ENCODE results near the gene PXDN. TPM values are rescaled to one million over a fixed set of nuclear protein-coding genes. Genes with fewer than 3 reads are reported as not detected.
"Not testable (repeated sequence)": the region's sequence is repeated elsewhere in the genome, so short reads cannot be mapped to it uniquely, and the experiment has no call there.

The PXDN gene
- total and polyA plus RNA-seq, 4 donors, result 10.6 to 109 (median 81.7) TPM

- DNase-seq, result peak in 1 of 2 donors; percentile 70
- Histone ChIP-seq H3K4me3 (ENCODE audit: low read length in 2 of 2) (no peak overlapping the region), H3K27me3 (ENCODE audit: control insufficient read depth in 1 of 2, insufficient read depth in 2 of 2, low read length in 1 of 2) (no peaks in the 10 kb centered on the region), H3K36me3 (ENCODE audit: control insufficient read depth in 1 of 2, insufficient read depth in 2 of 2, low read length in 1 of 2) (no peaks in the 10 kb centered on the region), H3K9me3 (ENCODE audit: control insufficient read depth, low read length) (no peaks in the 10 kb centered on the region), H3K4me1 (ENCODE audit: control insufficient read depth in 1 of 2, insufficient read depth in 2 of 2, low read length in 2 of 2) (peaks cover 3 to 6% of the 10 kb centered on the region in 2 donors), H3K27ac (ENCODE audit: low read depth in 1 of 2, low read length in 2 of 2) (peak overlapping the region in 1 of 2 donors; percentile 2)
- ATAC-seq (ENCODE audit: low FRiP score), result no peak
- WGBS, 2 donors, result 30 to 41% methylated on average over 22 of the region's 22 CpGs
- intact Hi-C loops (cut with DNase I), result no loop called here
These were observed 17.1 kb downstream of the PXDN start for GRCh38 chr2:1727101-1727771.

GRCh38 chr2:1726558-1726957 lies 17.8 kb downstream of the PXDN start:
- 55 to 60% methylated on average over 3 of the region's 3 CpGs for WGBS, 2 donors

GRCh38 chr2:1724351-1724750 lies 20.0 kb downstream of the PXDN start:
- DNase-seq; H3K27me3 ChIP-seq (ENCODE audit: control insufficient read depth in 1 of 2, insufficient read depth in 2 of 2, low read length in 1 of 2); H3K27ac ChIP-seq (ENCODE audit: low read depth in 1 of 2, low read length in 2 of 2); ATAC-seq (ENCODE audit: low FRiP score); H3K36me3 ChIP-seq (ENCODE audit: control insufficient read depth in 1 of 2, insufficient read depth in 2 of 2, low read length in 1 of 2); H3K4me1 ChIP-seq (ENCODE audit: control insufficient read depth in 1 of 2, insufficient read depth in 2 of 2, low read length in 2 of 2); intact Hi-C loops (cut with DNase I); H3K4me3 ChIP-seq (ENCODE audit: low read length in 2 of 2); H3K9me3 ChIP-seq (ENCODE audit: control insufficient read depth, low read length): not testable (repeated sequence)
- 74 to 77% methylated on average over 2 of the region's 2 CpGs for WGBS, 2 donors

More at GRCh38 chr2:1726558-1726957, 17.8 kb downstream of the PXDN start:
- no peaks in the 10 kb centered on the region for H3K36me3 ChIP-seq (ENCODE audit: control insufficient read depth in 1 of 2, insufficient read depth in 2 of 2, low read length in 1 of 2)
- peaks cover 0 to 5% of the 10 kb centered on the region in 2 donors for H3K4me1 ChIP-seq (ENCODE audit: control insufficient read depth in 1 of 2, insufficient read depth in 2 of 2, low read length in 2 of 2)
- no peaks in the 10 kb centered on the region for H3K9me3 ChIP-seq (ENCODE audit: control insufficient read depth, low read length)
- no peak for DNase-seq
- intact Hi-C loops (cut with DNase I), result no loop called here
- no peak overlapping the region for H3K4me3 ChIP-seq (ENCODE audit: low read length in 2 of 2)
- ATAC-seq (ENCODE audit: low FRiP score), result no peak
- H3K27me3 ChIP-seq (ENCODE audit: control insufficient read depth in 1 of 2, insufficient read depth in 2 of 2, low read length in 1 of 2), result no peaks in the 10 kb centered on the region
- H3K27ac ChIP-seq (ENCODE audit: low read depth in 1 of 2, low read length in 2 of 2), result no peak overlapping the region

GRCh38 chr2:1723397-1724042 lies 20.8 kb downstream of the PXDN start:
- H3K27me3 ChIP-seq (ENCODE audit: control insufficient read depth in 1 of 2, insufficient read depth in 2 of 2, low read length in 1 of 2), result no peaks in the 10 kb centered on the region
- intact Hi-C loops (cut with DNase I), result no loop called here
- H3K9me3 ChIP-seq (ENCODE audit: control insufficient read depth, low read length), result no peaks in the 10 kb centered on the region
- ATAC-seq (ENCODE audit: low FRiP score) (no peak), DNase-seq (no peak)
- H3K36me3 ChIP-seq (ENCODE audit: control insufficient read depth in 1 of 2, insufficient read depth in 2 of 2, low read length in 1 of 2), result no peaks in the 10 kb centered on the region
- H3K4me1 ChIP-seq (ENCODE audit: control insufficient read depth in 1 of 2, insufficient read depth in 2 of 2, low read length in 2 of 2), result peaks cover 0 to 2% of the 10 kb centered on the region in 2 donors
- no peak overlapping the region for H3K4me3 ChIP-seq (ENCODE audit: low read length in 2 of 2)
- H3K27ac ChIP-seq (ENCODE audit: low read depth in 1 of 2, low read length in 2 of 2), result no peak overlapping the region
- WGBS, 2 donors, result 31 to 32% methylated on average over 4 of the region's 4 CpGs

GRCh38 chr2:1722692-1723091 lies 21.6 kb downstream of the PXDN start:
- 92 to 96% methylated on average over 3 of the region's 3 CpGs for WGBS, 2 donors
- Histone ChIP-seq H3K4me3 (ENCODE audit: low read length in 2 of 2) (no peak overlapping the region), H3K9me3 (ENCODE audit: control insufficient read depth, low read length) (no peaks in the 10 kb centered on the region), H3K36me3 (ENCODE audit: control insufficient read depth in 1 of 2, insufficient read depth in 2 of 2, low read length in 1 of 2) (no peaks in the 10 kb centered on the region), H3K4me1 (ENCODE audit: control insufficient read depth in 1 of 2, insufficient read depth in 2 of 2, low read length in 2 of 2) (peaks cover 0 to 2% of the 10 kb centered on the region in 2 donors), H3K27me3 (ENCODE audit: control insufficient read depth in 1 of 2, insufficient read depth in 2 of 2, low read length in 1 of 2) (no peaks in the 10 kb centered on the region), H3K27ac (ENCODE audit: low read depth in 1 of 2, low read length in 2 of 2) (peak overlapping the region in 1 of 2 donors; percentile 82)
- intact Hi-C loops (cut with DNase I), result no loop called here
- no peak for ATAC-seq (ENCODE audit: low FRiP score)
- no peak for DNase-seq

- DNase-seq, result no peak
- no peaks in the 10 kb centered on the region for H3K36me3 ChIP-seq (ENCODE audit: control insufficient read depth in 1 of 2, insufficient read depth in 2 of 2, low read length in 1 of 2)
- ATAC-seq (ENCODE audit: low FRiP score), result peak; percentile 58
- no peaks in the 10 kb centered on the region for H3K9me3 ChIP-seq (ENCODE audit: control insufficient read depth, low read length)
- peak overlapping the region; percentile 6 to 84 for H3K27ac ChIP-seq (ENCODE audit: low read depth in 1 of 2, low read length in 2 of 2)
- H3K4me1 ChIP-seq (ENCODE audit: control insufficient read depth in 1 of 2, insufficient read depth in 2 of 2, low read length in 2 of 2), result peaks cover 0 to 2% of the 10 kb centered on the region in 2 donors
- 52 to 53% methylated on average over 16 of the region's 16 CpGs for WGBS, 2 donors
- no peaks in the 10 kb centered on the region for H3K27me3 ChIP-seq (ENCODE audit: control insufficient read depth in 1 of 2, insufficient read depth in 2 of 2, low read length in 1 of 2)
- no peak overlapping the region for H3K4me3 ChIP-seq (ENCODE audit: low read length in 2 of 2)
- intact Hi-C loops (cut with DNase I), result no loop called here
These were observed 22.3 kb downstream of the PXDN start for GRCh38 chr2:1721706-1722646.

GRCh38 chr2:1718339-1719220 lies 25.7 kb downstream of the PXDN start:
- H3K27ac ChIP-seq (ENCODE audit: low read depth in 1 of 2, low read length in 2 of 2), result no peak overlapping the region
- ATAC-seq (ENCODE audit: low FRiP score) (no peak), DNase-seq (no peak)
- H3K27me3 ChIP-seq (ENCODE audit: control insufficient read depth in 1 of 2, insufficient read depth in 2 of 2, low read length in 1 of 2), result no peaks in the 10 kb centered on the region
- no peaks in the 10 kb centered on the region for H3K9me3 ChIP-seq (ENCODE audit: control insufficient read depth, low read length)
- H3K4me1 ChIP-seq (ENCODE audit: control insufficient read depth in 1 of 2, insufficient read depth in 2 of 2, low read length in 2 of 2), result peaks cover 0 to 2% of the 10 kb centered on the region in 2 donors
- 93 to 94% methylated on average over 23 of the region's 23 CpGs for WGBS, 2 donors
- no peak overlapping the region for H3K4me3 ChIP-seq (ENCODE audit: low read length in 2 of 2)
- H3K36me3 ChIP-seq (ENCODE audit: control insufficient read depth in 1 of 2, insufficient read depth in 2 of 2, low read length in 1 of 2), result no peaks in the 10 kb centered on the region
- intact Hi-C loops (cut with DNase I), result no loop called here

GRCh38 chr2:1717113-1717512 lies 27.2 kb downstream of the PXDN start:
- WGBS, 2 donors, result 4 to 10% methylated on average over 9 of the region's 9 CpGs
- peak overlapping the region in 1 of 2 donors; percentile 26 for H3K27ac ChIP-seq (ENCODE audit: low read depth in 1 of 2, low read length in 2 of 2)
- intact Hi-C loops (cut with DNase I), result no loop called here
- H3K4me3 ChIP-seq (ENCODE audit: low read length in 2 of 2), result no peak overlapping the region
- no peaks in the 10 kb centered on the region for H3K9me3 ChIP-seq (ENCODE audit: control insufficient read depth, low read length)
- ATAC-seq (ENCODE audit: low FRiP score) (peak; percentile 31), DNase-seq (no peak)
- no peaks in the 10 kb centered on the region for H3K36me3 ChIP-seq (ENCODE audit: control insufficient read depth in 1 of 2, insufficient read depth in 2 of 2, low read length in 1 of 2)
- H3K4me1 ChIP-seq (ENCODE audit: control insufficient read depth in 1 of 2, insufficient read depth in 2 of 2, low read length in 2 of 2), result no peaks in the 10 kb centered on the region
- no peaks in the 10 kb centered on the region for H3K27me3 ChIP-seq (ENCODE audit: control insufficient read depth in 1 of 2, insufficient read depth in 2 of 2, low read length in 1 of 2)
